ENCODE data around the gene NTSR2.
"Not testable (repeated sequence)": the region's sequence is repeated elsewhere in the genome, so short reads cannot be mapped to it uniquely, and the experiment has no call there.

Gene NTSR2

DNA sequence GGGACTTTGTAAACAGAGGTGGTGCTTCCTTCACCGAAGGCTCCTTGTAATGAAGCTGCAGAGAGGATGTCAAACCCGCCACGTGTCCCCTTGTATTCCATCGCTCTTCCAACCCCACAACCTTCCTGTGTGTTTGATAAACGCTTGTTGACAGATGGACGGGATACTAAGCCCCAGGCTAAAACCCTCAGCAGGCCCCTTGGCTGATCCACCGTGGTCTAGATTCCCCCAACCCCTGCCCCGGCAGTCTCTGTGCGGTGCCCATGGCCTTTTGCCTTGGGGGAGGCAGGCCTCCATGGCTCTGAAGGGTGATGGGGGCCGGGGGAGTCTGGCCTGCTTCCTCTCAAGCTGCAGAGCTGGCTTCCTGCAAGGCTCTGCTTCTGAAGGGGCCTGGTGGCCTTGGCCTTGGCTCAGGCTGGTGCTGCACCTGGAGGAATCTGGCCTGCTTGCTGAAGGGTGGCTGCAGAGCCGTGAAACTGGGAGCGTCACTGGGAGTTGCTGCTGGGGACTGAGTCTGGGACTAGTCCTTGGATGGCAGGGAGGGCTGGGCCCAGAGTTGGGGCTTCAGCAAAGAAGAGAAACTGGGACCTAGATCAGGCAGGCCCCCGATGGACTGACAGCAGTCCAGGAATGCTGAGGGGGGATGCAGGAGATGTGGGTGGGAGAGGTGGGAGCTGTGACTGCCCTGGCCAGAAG is 9.6 kb upstream of the NTSR2 start:
- DNase-seq (ENCODE audit: low read depth in 2 of 2), result no peak

DNA sequence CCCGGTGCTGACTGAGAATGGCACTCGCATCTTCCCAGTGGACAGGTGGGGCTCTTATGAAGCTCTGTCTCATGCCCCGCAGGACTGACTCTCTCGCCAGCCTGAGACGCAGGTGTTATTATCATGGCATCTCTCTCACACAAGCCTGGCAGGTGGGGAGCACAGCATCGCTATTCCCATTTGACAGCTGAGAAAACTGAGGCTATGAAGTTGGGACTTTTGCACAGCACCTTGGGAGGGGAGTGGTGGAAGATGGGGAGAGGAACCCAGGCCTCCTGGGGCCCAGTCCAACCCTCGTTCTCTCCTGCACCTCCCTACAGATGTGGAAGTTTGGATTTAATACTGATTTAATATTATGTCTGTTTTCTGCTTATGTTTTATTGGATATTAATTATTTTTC is 9.0 kb upstream of the NTSR2 start:
- DNase-seq (ENCODE audit: low read depth in 2 of 2), result no peak

DNA sequence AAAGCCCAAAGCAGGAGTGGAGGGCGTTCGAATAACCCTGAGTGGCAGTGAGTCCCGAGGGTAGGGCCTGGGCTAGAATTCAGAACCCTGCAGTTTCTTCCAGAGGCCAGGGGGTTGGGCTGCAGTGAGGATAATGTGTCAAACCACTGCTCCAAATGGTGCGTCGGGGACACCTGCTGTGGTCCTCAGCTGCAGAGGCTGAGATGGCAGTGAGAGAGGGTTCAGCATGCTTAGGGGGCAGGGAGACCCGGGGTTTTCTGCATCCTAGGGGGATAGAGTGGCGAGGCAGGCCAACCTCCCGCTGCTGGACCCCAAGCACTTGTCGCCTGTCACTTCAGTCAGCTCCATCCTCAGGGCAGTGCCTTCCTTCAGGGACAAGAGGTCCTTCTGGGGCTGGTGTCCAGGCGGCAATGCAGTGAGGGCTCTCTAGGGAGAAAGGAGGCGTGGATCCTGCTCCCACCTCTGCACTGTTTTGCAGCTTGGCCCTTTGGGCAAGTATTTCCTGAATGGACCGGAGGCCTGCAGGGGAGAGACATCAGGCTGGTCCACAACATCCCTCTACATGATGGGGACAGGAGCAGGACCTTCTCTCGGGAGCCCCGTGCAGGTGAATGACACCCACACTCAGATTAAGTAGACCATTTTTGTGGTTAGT is 8.4 kb upstream of the NTSR2 start:
- DNase-seq (ENCODE audit: low read depth in 2 of 2), result no peak

DNA sequence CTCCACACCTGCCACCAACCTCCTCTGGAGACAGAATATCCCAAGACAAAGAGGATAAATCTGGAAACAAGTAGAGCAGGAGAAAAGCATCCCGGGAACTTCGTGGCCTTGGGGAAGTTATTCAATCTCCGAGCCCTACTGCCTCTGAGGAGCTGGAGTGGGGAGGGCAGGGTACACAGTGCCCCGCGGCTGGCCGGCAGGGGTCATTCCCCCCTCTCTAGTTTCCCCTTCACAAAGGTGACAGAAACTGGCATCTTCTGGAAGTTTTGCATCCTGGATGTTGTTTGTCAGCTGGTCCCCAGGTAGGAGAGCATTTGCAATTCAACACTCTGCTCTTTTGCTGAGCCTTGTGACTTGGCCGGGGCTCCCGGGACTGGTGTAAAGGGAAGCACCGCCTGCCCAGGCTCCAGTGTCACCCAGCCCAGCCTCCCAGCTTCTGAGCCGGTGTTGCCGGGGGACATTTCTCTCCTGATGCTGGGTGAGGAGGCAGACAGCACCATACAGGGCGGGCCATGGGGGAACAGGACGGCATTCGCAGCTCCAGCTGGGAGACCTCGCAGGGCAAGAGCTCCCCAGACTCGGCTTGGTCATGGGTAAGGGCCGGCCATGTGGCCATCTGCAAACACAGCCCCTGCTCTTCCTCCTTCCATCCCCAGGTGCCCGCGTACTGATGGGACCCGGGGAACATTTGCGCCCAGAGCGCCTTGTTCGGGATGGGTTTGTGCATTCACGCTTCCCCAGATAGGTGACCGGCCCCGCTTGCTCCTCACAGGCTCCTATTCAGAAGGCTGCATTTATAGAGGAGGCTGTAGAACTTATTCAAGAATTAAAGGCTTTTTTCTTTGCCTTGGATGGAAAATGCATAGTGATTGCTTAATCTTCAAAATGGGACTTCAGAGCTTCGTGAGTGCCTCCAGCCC is 7.4 kb upstream of the NTSR2 start:
- no peak for DNase-seq (ENCODE audit: low read depth in 2 of 2)

DNA sequence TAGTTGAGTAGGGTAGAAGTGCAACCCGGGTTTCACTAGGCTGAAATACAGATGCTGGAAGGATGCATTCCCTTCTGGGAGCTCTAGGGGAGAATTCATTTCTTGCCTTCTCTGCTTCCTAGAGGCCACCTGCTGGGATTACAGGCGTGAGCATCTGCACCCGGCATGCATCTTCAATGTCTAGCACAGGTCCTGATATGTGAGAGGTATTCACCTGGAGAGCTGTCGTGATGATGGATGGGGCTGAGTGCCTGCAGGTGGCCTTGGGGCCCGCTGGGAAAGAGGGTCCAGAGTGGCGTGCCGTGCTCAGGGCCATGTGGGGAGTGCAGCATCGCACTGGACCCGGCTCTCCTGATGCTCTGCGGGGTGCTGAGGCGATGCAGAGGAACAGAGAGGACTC is 6.6 kb upstream of the NTSR2 start:
- no peak for DNase-seq (ENCODE audit: low read depth in 2 of 2)

DNA sequence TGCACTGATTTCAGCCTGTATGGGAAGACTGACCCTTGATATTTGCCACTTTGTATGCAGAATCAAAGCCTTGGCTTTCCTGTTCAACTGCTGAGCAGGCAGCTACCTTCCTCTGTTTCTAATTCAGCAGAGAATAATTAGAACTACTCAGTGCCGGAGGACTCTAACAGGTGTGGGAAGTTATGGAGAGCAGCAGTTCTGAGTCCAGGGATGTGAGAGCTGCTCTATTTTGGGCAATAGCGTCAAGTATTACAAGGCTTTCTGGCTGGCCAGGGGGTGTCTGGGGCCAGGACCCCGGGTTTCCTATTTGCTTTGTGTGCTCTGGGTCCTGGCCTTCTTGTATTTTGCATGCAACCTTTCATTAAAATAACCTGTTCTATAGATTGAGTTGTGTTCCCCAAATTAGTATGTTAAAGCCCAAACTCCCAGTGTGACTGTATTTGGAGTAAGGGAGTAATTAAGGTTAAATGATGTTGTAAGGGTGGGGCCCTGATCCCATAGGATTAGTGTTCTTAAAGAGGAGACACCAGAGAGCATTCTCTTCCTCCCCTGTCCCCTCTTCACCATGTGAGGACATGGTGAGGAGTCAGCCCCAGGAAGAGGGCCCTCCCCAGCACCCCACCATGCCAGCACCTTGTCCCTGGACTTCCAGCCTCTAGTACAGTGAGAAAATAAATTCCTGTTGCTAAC is 5.6 kb upstream of the NTSR2 start:
- DNase-seq (ENCODE audit: low read depth in 2 of 2), result no peak

DNA sequence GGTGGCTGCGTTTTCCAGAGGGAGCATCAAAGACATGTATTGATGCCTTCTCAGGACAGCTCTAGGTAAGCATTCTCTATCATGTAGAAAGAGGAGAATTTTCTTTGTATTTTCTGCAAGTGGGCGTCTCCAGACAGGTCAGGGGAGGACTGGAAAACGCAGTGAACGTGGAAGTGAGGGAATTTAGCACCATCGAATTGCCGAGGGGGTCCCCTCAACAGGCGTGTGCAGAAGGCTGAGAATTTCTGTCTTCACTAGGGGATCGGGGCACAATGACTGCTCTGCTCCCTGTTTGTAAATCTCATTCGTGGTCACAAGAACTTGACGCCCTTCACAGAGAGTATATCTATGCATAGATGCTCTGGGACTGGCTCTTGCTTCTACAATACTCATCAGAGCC is 5.0 kb upstream of the NTSR2 start:
- DNase-seq (ENCODE audit: low read depth in 2 of 2), result no peak

DNA sequence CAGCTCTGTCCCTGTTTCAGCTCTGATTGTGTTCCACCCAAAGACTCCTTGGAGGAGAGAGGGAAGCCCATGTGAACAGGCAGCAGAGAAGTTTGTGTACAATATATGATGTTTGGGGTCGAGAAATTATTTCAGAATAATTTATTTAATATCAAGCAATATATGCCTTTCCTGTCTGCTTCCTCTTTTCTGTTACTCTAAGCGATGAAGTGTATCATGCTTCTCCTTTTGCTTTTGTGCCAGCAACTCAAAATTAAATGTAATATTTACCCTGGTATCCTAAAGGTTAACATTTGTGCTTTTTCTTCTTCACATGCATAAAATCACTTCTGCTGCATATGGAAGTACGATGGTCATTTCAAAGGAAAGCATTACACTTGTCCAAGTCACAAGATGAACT is 2.4 kb upstream of the NTSR2 start:
- DNase-seq (ENCODE audit: low read depth in 2 of 2), result no peak

DNA sequence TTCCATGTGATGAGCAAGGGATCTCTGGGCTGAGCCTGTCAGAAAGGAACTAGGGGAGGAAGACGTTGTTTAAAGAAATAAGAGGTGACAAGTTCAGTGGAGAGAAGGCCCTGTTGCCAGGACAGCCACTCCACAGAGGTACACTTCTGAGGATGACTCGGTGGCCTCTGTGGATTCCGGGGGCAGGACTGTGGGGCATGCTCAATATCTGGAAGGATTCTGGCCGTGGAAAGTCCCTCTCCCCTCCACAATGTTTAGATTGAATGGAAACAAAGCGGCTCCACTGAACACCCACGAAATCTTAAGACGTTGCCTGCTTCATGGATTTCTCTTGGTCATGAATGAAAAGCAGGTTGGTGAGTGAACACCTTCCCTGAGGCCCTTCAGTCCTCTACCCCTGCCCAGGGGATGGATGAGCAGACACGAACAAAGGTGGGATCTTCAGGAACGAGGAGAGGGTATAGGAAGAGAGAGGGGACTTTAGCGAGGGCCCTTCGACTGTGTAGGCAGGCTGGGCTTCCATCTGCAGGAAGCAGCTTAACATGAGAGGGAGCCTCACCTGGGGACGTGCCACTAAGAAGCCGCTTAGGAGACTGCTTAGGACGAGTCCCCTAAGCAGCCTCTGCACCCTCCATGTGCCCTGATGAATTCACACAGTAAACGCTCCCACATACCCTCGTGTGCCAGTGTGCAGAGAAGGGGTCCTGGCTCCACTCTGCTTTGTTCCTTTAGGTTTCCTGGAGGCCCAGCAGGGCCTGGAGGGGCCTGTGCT is 1.9 kb downstream of the NTSR2 start:
- no peak for DNase-seq (ENCODE audit: low read depth in 2 of 2)

DNA sequence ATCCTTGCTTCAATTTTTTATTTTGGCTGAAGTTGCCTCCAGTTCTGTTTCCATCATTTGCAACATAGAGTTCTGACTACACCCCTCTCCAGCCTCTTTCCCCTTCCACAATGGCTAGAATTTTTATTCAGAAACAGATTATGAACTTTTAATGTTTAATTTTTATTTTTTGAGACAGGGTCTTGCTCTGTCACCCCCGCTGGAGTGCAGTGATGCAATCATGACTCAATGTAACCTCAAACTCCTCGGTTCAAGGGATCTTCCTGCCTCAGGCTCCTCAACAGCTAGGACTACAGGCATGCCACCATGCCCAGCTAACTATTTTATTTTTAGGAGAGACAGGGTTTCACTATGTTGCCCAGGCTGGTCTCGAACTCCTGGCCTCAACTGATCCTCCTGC is 2.8 kb downstream of the NTSR2 start:
- no peak for DNase-seq (ENCODE audit: low read depth in 2 of 2)

DNA sequence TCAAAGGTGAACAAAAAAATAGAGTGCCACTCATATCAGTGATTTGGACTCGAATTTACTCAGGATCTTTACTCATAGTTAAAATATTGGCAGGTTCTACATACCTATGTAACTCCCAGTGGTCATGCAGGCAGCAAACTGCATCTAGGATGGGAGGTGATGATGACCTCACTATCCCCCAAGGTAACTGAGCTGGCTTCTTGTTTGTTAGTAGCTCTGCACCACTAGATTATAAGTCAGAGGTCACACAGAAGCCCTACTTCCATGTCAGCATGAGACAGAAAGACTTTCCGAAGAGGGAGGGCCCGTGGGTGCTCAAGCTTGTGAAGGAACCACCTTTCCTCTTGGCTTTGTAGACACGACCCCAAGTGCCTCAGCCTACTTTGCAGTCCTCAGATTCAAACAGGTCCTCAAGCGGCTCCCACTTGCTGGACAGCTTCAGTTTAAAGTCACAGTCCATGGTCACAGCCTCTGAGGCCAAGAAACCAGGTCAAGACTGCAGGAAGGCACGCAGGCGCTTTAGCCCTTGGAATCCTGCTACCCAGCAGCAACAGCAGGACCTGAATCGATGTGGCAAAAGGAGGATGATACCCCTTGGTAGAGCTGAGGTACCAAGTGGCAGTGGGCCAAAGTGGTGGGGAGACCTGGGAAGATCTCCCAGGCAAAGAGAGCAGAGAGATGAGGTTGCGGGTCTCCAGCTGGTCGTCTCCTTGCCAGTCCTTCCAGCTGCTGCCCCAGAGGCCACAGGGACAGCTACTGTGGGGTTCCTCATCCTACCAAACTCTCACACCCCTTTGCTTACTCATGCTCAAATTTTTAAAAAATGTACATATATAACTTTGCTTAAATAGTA is 4.3 kb downstream of the NTSR2 start:
- DNase-seq (ENCODE audit: low read depth in 2 of 2), result no peak

DNA sequence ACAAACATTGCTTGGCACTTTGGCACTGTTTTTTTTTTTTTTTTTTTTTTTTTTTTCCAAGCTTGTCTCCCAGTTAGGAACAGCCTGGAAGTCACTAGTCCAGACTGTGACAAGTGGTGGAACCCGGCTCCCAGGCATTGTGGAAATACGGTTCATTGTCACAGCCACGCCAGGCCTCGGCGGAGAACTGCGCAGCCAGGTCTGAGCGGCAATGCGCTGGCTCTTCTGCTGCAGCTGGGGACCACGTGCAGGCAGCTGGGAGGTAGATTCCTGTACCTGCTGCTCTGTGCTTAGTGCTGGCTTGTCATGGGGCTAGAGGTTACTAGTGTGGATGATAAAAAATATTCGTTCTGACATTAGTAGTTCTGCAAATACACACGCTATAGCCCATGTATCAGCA is 5.0 kb downstream of the NTSR2 start:
- no peak for DNase-seq (ENCODE audit: low read depth in 2 of 2)

DNA sequence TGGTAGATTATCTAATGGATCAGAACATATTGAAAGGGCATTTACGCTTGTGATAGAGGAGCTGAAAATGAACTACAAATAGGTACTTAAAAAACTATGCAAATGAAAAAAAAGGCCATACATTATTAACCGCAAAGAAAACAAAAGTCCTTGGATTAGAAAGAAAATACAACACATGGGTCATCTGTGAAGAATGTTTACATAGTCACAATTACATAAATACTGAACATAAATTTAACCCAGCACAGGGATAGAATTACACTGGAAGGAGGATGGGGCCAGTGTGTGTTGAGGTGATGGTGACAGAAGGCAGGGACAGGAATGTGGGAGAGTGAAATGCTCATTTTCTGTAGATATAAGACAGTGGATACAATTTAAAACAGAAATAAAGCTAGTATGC is 6.6 kb downstream of the NTSR2 start:
- no peak for DNase-seq (ENCODE audit: low read depth in 2 of 2)

DNA sequence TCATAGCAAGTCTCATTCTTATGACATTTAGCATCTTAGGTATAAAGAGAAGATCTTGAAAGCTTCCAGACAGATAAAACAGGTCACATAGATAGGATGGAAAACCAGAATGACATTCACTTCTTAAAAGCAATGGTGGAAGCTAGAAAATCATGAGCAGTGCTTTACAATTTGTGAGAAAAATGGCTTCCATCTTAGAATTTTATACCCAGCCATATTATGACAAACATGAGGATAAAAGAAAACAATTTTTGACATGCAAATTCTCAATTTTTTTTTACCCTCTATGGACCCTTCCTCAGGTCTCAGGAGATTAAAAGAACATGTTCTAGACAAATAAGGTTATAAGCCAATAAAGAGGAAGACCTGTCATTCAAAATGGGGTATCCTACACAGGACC is 7.1 kb downstream of the NTSR2 start:
- no peak for DNase-seq (ENCODE audit: low read depth in 2 of 2)

DNA sequence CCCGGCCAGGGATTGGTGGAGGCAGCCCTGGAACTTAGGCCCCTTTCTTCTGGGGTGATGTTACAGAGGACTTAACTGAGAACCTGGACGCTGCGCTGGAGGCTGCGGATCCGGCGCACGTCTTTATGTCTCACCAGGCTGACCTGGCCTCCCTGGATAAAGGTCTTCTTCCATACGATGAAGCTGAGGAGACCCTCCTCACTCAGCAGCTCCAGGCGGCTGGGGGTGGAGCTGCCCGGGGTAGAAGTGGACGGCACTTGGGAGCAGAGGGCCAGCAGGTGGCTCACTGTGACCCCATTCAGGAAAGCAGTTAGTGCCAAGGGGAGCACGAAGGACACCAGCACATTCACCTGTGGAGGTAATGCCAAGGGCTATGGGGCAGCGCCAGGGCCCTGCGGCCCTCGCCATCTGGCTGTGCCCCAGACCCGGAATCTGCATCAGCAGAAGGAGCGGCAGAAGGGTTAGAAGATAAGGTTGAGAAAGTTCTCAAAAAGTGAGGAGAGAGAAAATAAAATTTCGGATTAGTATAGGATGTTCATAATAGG is 8.0 kb downstream of the NTSR2 start:
- DNase-seq (ENCODE audit: low read depth in 2 of 2), result no peak

DNA sequence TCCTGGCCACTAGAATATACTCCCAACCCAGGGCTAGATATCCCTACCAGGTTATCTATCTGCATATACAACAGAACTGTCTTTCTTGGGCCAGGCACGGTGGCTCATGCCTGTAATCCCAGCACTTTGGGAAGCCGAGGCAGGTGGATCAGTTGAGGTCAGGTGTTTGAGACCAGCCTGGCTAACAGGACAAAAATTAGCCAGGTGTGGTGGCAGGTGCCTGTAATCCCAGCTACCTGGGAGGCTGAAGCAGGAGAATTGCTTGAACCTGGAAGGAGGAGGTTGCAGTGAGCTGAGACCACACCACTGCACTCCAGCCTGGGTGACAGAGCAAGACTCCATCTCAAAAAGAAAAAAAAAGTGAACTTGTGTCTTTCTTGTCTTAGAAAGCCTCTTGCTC is 9.6 kb downstream of the NTSR2 start:
- not testable (repeated sequence) for DNase-seq (ENCODE audit: low read depth in 2 of 2)

DNA sequence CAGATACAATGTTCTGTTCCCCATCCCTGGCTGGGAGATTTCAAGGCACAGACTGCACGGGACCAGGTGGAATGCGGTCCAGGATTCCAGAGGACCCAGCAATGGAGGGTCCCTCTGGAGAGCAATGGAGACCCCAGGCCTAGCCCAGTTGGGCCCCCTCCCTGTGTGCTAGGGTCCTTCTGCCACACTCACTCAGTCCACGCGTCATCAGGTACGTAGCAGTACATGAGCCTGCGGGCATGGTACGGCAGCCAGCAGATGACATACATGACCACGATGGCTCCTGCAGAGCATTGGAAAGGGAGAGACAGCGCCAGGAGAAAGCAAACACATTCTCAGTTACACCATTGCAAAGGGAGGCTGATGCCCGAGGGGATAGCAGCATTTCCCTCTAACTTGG is 10.1 kb downstream of the NTSR2 start:
- no peak for DNase-seq (ENCODE audit: low read depth in 2 of 2)

DNA sequence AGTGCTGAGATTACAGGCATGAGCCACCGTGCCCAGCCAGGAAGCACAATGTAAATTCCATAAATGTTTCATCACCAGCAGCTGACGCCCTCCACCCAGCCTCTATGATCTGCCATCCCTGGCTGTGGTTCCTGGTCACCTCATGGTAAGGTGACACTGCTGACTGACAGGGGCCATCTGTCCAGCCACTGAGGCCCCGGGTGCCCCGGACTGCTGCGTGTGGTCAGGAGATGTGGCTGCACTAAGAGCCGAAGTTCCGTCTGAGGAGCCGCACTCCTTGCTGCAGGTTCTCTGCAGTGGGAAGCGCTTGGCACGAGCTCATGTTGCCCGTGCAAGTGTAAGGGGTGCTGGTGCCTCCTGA is 10.9 kb downstream of the NTSR2 start:
- no peak for DNase-seq (ENCODE audit: low read depth in 2 of 2)

DNA sequence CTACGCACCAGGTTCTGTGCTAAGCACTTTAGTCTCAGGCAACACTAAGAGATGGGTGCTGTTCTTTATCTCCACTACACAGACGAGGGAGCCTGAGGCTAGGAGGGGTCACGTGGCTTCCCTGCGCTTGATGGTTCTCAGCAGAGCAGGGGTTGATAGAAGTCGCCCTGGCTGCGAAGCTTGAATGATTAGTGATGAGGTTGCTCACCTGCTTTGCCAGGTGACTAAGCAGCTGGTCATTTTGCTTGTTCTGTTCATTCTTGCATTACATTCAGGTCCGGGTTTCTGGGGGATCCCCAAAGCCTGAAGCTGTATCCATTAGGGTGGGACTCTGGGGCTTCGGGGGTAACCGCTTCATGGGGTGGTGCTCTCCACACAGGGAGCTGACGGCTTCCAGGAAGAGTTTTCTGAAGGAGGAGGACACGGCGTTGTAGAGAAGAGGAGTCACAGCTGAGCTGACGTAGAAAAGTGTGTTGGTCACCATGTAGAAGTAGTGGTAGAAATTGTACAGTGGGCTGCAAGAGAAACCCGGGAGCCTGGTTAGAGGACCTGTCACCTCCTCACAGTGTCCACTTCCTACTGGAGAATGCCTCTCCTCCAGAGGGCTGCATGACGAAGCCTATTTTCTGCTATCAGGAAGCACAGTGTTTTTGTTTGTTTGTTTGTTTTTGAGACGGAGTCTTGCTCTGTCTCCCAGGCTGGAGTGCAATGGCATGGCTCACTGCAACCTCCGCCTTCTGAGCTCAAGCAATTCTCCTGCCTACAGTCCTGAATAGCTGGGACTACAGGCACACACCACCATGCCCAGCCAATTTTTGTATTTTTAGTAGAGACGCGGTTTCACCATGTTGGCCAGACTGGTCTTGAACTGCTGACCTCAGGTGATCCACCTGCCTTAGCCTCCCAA is 11.5 kb downstream of the NTSR2 start:
- no peak for DNase-seq (ENCODE audit: low read depth in 2 of 2)

All from activated CD4-positive, alpha-beta T cell treated with anti-CD3 and anti-CD28 coated beads for 24 hours (primary cell).